ENCODE data around the gene OTOG. TPM values are rescaled to one million over a fixed set of nuclear protein-coding genes. Genes with fewer than 3 reads are reported as not detected.

Gene OTOG
- total RNA-seq, 1 donor from 2014 or later, result not detected

DNA sequence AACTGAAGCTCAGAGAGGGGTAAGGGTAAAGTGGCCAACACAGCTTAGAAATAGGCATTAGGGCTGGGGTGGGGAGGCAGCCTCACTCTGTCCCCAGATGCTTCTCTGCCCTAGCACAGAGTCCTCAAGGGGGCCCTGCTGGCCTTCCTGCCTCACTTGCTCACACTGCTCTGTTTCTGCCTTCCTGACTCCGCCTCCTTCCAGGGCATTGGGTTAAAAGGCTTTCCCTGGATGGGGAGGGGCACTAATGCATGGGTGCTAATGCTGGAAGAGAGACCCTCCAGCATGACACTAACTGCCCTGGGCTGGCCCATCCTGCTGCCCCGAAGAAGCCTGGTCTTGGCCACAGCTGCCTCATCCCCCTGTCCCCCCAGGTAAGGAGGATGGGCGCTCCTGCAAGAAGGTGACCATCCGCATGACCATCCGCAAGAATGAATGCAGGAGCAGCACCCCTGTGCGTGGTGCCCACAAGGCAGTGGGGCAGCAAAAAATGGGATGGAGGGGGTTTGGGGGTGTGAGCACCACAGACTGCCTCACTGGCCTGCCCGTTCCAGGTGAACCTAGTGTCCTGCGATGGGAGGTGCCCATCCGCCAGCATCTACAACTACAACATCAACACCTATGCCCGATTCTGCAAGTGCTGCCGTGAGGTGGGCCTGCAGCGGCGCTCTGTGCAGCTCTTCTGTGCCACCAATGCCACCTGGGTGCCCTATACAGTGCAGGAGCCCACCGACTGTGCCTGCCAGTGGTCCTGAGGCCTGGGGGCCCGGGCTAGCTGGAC is 98.3 kb downstream of the OTOG start:
- DNase-seq (ENCODE audit: low spot score) (no peak), ATAC-seq (no peak)

DNA sequence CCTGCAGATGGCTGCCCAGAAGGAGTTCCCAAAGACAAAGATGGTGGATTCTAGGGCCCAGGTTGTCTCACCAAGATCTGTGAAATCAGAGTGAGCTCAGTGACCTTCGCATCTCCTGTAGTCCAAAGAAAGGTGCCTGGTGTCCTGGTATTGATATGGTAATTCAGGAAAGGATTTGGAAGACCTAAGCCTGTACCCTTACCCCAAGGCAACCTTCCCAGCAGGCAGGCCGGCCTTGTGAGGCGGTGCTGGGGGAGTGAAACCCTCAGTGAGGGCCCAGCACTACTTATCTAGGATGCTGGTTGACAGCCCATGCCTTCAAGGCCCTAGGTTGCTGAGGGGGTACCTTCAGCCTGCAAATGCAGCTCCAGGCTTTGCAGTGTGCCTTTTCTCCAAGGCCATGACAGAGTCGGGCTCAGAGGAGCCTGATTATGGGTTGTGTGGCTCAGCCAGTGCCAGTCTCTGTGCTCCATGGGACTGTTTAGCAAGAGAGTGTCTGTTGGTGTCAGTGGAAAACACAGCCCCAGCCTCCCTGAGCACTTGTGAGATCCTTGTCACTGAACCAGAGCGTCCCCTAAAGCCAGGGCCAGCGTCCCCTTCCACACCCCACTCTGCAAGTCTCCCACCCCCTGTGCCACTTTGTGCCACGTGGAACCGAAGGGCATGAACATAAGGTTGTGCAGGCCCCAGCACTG is 99.5 kb downstream of the OTOG start:
- no peak for ATAC-seq
- no peak for DNase-seq (ENCODE audit: low spot score)

DNA sequence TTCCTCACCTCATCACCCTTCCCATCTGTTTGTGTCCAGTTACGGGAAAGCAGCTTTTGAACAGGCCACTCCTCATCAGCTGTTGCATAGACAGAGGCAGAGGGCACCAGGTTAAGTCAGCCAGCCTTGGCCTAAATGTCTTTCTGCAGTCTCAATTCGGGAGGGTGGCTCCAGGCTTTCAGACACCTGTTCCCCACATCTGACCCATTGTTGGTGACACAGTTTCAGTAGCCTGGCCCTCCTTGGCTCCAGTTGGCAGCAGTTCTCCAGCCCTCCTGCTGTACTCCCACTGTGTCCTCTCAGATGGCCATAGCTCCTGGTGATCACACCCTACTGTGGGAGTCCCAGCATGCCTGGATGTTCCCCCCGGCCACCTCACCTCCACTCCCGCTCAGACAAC is 101.5 kb downstream of the OTOG start:
- no peak for DNase-seq (ENCODE audit: low spot score)
- no peak for ATAC-seq

DNA sequence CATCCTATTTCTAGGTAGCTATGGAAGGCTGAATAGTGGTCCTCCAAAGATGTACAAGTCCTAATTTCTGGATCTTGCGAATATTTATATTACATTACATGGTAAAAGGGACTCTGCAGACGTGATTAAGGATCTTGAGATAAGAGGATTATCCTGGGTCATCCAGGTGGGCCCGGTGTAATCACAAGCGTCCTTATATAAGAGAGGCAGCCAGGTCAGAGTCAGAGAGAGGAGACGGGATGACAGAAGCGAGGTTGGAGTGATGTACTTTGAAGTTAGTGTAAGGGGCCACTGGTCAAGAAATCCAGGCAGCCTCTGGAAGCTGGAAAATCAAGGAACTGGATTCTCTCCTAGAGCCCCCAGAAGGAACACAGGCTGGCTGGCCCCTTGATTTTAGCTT is 102.2 kb downstream of the OTOG start:
- no peak for ATAC-seq
- DNase-seq (ENCODE audit: low spot score), result no peak

DNA sequence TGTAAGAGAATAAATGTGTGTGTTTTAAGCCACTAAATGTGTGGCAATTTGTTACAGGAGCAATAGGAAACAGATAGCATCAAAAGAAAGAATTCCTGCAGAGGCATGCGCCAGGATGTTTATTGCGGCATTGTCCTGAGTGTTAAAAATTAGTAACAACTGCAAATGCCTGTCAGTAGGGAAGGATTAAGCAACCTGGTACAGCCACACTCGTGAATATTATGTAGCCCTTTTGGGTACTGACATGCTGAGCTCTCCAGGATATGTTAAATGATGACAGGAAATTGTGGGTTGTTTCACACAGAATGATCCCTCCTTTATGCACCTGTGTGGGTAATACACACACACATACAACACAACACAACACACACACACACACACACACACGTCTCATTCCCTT is 102.6 kb downstream of the OTOG start:
- ATAC-seq, result no peak
- DNase-seq (ENCODE audit: low spot score), result no peak

DNA sequence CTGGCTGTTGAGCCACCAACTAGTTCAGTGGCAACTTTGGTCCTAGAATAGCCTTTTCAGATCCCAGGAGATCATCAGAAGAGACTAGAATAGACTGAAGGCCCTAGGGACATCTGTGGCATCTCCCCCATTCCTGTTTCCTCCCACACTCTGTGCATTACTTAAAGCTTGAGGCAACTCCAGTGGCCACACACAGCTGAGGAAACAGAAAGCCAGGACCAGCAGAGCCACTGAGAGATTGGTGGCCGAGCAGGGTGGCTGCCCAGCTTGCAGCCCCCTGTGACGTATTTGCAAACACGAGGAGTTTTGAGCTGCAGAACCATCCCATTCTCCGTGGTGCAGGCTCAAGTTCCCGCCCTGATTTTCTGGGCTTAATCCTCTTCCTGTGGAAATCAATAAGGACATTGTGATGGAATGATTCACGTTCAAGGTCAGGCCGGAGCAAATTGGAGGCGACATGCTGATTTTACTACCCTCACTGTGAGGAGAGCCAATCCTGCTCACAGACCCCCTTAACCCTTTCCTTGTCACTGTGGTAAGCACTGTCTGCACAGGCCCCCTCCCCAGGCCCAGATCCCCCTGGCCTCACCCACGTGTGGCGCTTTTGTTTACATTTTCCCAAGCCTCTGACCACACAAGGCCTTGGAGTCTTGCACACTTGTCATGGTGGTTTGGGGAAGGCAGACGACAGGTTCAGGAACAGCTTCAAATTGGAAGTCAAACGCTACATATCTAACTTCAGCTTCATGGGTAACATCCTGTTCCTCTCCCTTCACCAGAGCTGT is 103.3 kb downstream of the OTOG start:
- no peak for ATAC-seq
- no peak for DNase-seq (ENCODE audit: low spot score)

DNA sequence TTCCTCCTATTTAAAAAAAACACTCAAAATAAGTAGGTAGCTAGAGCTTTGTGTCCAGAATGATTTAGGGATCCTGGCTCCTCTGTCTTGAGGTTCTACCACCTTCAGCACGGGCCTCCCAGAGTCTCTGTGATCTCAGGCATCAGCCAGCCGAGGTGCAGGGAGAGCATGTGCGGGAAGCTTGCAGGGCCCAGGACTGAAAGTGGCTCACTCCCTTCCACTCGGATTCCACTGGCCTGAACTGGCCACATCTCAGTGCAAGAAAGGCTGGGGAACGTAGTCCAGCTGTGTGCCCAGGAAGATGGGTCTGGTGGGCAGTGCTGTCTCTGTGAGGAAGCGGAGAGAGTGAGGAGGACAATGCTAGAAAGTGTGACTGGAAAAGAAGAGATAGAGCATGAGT is 104.0 kb downstream of the OTOG start:
- DNase-seq (ENCODE audit: low spot score), result no peak
- no peak for ATAC-seq

DNA sequence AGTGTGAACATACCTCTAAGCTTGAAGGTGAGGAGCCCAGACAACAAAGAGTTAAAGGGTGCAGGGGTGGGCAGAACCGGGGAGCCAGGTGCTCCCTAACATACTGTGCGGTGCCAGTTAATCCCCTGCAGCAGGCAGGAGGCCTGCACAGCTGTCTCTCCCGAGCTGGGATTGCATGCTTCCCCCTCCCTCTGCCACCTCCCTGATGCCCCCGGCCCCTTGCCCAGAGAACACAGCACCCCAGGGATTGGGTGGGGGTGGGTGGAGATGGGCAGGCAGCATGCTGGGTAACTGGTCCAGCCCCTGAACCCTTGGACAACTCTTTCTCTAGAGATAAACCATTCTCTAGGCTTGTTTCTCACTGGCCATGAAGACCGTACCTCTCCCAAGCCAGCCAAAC is 104.6 kb downstream of the OTOG start:
- DNase-seq (ENCODE audit: low spot score) (no peak), ATAC-seq (no peak)

DNA sequence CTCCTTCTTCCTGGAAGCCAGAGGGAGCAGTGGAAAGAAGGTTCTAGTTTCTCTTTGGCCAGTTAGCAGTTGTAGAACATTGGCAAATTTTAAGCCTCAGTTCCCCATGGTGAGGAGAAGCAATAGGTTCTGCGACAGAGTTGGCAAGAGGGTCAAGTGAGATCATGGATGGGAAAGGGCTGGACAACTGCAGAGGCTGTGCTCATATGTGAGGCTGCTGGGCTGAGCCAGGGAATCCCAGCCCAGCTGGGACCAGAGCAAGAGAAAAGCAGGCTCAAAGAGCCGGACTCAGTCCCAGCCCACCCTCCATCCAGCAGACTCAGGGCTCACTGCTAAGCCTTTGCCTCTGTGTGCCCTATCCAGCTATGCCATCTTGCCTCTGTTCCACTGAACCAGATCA is 105.5 kb downstream of the OTOG start:
- ATAC-seq, result no peak
- no peak for DNase-seq (ENCODE audit: low spot score)

DNA sequence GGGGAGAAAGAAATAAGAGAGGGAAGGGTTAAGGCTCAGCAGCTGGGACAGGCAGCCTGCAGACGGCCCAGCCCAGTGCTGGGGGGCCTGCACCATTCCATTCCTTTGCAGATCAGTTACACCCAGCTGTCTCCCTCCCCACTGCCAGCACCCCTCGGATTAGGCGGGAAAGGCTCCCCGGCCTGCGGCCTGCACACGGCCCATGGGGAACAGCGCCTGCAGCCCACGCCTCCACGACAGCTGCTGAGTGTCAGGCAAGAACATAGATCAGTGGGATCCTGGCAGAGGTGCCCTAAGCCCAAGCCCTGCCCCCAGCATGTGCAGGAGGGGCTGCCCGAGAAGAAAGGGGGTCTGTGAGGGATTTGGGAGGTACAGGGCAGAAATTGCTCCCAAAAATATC is 106.6 kb downstream of the OTOG start:
- ATAC-seq (no peak), DNase-seq (ENCODE audit: low spot score) (no peak)

DNA sequence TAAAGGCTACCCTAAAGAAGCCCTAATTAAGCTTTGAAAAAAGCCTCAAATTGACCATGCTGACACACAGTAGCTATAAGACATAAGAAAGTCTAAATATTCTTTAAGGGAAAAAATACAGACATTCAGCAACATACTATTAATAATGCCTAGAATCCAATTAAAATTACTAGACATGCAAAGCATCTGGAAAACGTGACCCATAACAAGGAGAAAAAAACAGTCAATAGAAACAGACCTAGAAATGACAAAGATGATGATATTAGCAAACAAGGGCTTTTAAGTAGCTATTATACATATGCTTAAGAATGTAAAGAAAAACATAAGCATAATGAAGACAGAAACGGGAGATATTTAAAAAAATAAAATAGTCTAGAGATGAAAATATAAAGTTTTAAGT is 108.6 kb downstream of the OTOG start:
- DNase-seq (ENCODE audit: low spot score), result no peak
- ATAC-seq, result no peak

DNA sequence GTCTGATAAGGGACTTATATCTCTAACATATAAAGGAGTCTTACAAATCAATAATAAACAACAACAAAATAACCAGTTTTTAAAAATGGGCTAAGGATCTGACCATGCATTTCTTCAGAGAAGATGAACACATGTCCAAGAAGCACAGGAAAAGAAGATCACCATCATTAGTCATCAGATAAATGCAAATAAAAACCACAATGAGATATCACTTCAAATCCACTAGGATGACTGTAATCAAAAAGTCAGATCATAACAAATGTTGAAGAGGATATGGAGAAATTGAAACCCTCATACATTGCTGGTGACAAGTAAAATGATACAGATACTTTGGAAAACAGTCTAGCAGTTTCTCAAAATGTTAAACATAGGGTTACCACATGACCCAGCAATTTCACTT is 111.2 kb downstream of the OTOG start:
- no peak for DNase-seq (ENCODE audit: low spot score)
- ATAC-seq, result no peak

DNA sequence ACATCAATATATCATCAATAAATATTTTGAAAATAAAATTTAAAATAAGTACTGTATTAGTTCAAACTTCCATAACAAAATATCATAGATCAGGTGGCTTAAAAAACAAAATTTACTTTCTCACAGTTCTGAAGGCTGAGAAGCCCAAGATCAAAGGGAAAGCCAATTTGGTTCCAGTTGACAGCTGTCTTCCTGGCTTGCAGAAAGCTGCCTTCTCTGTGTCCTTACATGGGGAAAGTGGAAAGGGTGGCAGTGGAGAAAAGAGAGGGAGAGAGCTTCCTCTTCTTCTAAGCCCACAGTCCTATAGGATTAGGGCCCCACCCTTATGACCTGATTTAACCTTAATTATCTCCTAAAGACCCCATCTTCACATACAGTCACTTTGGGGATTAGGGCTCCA is 121.1 kb downstream of the OTOG start:
- ATAC-seq (no peak), DNase-seq (ENCODE audit: low spot score) (no peak)

DNA sequence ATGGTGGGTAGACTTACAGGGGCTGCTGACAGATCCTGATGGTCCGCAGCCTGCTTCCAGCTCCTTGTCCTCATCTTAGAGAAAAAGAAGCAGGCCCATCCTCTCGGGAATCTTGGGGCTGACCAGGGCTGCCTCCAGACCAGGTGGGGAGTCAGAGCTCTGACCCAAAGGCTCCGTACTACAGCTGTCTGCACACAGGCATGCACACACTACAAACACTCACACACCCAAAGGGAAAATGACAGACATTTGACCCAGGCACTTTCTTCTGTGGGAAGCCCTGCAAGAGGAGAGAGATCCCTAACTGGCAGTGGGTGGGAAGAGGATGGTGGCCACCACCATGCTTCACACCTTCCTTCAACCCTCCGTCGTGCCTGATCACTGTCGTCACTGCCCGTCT is 125.4 kb downstream of the OTOG start:
- no peak for ATAC-seq
- no peak for DNase-seq (ENCODE audit: low spot score)

DNA sequence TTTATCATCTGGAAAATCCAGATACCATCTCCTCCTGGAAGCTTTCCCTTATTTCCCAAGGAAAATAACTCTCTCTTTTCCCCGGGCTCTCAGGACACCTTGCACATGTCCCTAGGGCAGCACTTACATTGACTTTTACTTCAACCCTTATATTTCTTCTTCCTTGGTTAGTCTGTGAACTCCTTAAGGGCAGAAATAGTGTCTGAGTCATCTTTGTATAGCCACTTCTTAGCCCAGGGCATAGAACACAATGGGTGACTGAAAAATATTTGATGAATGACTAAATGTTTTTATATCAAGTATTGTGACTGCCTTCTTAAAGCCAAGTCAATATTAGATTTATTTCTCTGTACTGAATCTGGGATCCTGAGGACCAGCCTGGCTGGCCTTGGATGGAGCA is 126.9 kb downstream of the OTOG start:
- DNase-seq (ENCODE audit: low spot score) (no peak), ATAC-seq (no peak)

DNA sequence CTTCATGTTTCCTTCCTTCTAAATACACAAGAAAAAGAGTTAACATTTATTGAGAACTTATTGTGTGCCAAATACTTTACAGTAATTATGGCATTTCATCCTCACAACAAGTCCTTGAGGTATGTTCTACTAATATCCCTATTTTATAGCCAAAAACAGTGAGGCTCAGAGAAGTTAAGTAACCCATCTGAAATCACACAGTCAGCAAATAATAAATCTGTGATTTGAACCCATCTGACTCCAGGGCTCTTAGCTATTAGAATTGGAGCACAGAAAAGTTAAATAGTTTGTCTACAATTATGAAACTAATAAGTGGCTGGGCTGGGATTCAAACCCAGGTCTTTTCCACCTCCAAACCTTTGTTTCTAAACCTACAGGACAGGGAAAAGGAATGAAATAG is 135.8 kb downstream of the OTOG start:
- ATAC-seq, result no peak

DNA sequence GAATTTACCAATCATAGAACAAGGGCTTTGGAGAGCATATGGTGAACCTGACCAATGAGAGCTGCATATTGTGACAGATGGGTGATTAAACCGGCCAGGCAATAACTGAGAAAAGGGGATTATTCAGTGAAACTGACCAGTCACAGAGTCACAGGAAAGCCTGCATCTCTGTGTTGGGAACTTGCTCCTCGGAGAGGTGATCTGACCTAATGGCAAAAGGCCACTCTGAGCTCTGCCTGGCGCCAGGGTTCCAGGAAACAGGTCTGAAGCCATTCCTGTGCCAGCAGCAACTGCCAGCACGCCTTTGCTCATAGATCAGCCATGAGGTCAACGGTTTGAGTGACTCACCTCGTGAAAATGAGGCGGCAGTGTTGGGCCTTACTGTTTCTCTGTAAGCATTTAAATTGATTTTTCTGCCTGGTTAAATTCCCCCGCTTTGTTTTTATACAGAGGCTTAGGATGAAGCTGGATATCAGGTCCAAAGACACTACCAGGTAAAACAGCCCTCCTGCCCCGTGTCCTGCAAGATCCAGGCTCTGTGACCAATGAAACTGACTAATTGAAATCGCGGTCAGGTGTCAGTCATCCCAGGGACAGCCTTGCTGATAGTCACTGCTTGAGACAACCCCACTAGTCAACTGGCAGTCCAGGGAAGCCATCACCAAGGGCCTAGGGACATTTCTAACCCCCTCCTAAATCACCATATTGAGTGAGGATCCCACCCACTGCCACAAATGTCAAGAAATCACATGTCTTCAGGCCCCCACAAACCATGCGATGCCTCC is 136.5 kb downstream of the OTOG start:
- DNase-seq (ENCODE audit: low spot score) (peak; percentile 60), ATAC-seq (peak; percentile 85)

More for the DNA sequence above, 135.8 kb downstream of the OTOG start:
- DNase-seq (ENCODE audit: low spot score), result no peak

DNA sequence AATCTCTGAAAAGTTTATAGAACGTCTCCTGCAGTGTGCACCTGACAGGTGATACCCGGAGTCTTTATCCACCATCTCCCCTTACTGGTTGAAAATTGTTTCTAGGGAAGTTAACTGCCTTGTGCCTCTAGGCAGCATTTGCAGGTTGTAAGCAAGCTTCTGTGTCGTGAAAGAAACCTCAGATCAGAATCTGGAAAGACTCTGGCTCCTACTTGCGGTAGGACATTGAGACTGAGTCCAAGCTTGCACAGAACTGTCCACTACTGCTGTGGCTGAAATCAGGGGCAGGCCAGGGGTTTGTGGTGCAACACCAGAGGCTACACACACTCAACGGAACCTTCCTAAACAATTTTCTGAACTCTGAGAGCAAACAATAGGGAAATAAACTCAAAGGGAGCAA is 137.5 kb downstream of the OTOG start:
- no peak for ATAC-seq
- DNase-seq (ENCODE audit: low spot score), result no peak

DNA sequence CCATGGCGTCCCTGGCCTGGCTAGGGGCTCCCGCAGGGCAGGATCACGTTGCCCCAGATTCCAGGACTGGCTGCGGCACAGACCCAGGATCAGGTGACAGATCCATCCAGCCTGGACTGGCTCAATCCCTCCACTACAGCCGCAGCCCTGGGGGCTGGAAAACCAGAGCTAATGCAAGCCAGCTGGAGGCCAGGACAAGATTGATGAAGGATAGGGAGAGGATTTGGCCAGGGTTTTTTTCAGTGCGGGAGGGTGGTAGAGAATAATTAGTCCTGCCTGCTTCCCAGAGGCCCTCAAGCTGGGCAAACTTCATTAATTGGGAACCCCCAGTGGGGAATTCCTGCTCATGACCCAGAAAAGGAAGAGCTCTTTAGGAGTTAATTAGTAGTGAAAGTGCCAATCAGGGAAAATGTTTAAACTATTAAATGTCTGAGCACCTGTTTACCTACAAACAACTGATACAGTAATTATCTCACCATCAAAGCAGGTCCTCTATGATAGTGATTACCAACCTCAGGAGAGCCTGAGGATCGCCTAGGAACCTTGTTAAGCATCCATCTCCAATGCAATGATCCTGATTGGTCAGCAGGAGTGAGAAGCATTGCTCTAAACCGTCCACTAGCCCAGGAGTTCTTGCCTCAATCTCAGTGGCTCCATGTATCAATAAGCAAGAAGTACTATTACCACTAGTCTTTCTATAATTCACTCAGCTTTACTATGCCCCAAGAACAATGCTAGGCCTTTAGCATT is 139.3 kb downstream of the OTOG start:
- no peak for DNase-seq (ENCODE audit: low spot score)
- no peak for ATAC-seq

DNA sequence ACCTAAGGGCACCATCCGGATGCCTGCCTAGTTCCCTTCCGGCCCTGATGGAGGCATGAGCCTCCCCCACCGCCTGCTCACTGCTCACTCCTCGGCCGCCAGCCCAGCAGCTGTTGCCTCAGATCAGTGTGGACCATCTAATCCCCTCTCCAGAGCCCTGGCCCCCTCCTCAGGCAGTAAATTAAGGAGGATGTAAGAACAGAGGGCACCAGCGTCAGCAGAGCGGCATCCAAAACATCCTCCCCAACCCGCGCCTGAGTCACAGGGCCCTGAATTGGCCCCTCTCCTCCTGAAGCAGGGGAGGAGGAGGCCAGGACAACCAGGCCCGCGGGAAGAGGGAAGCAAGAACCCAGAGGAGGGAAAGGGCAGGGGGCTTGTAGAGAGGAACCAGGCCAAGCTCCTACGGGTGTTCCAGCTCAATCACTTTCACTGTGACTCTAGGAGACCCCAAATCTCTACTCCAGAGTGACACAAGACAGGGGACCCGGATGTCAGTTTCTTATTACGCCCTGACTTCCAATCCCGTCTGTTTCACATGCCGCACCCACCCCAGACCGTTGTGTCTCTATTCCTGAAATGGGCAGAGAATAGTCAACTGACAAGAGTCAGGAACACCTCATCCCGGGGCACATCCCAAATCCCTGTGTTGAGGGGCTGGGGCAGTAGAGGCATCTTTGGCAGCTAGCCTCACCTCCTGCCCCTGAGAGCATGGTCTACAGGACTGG is 141.0 kb downstream of the OTOG start:
- ATAC-seq (no peak), DNase-seq (ENCODE audit: low spot score) (no peak)
